ENCODE measurements around the gene SLC25A39. TPM values are rescaled to one million over a fixed set of nuclear protein-coding genes. Genes with fewer than 3 reads are reported as not detected.
"Not testable (repeated sequence)": the region's sequence is repeated elsewhere in the genome, so short reads cannot be mapped to it uniquely, and the experiment has no call there.

SLC25A39 gene
- total and polyA plus RNA-seq, 12 donors, result 100.0 to 262 (median 157) TPM

- intact Hi-C loops (cut with DNase I), result no loop called here
- H3K27ac ChIP-seq, result peak overlapping the region in 2 of 5 donors; percentile 68 to 85
- peaks cover 7 to 11% of the 10 kb centered on the region in 2 donors for H3K4me1 ChIP-seq (replicated peaks in 1 of 2)
- H3K36me3 ChIP-seq (replicated peaks in 1 of 2), result peaks cover 0 to 23% of the 10 kb centered on the region in 2 donors
- peak in 2 of 7 donors; percentile 23 to 33 for DNase-seq
- no peaks in the 10 kb centered on the region for H3K27me3 ChIP-seq
- TF ChIP-seq POLR2A (IDR thresholded peaks at IDR 0.05) (no peak), CTCF (IDR thresholded peaks at IDR 0.05) (no peak)
- H3K4me3 ChIP-seq, result peak overlapping the region in 1 of 4 donors; percentile 55
- H3K9me3 ChIP-seq (replicated peaks in 1 of 3), result no peaks in the 10 kb centered on the region
- 65 to 74% (median 66%) methylated on average over 10 to 13 of the region's 13 CpGs for WGBS, 4 donors
These were observed 21.6 kb upstream of the SLC25A39 start for GRCh38 chr17:44346064-44346844.

- TF ChIP-seq POLR2A (IDR thresholded peaks at IDR 0.05), result no peak
- TF ChIP-seq CTCF (IDR thresholded peaks at IDR 0.05), result peak; percentile 14 to 50 (median 43)
- 0 to 4% (median 2%) methylated on average over 5 to 21 of the region's 21 CpGs for WGBS, 4 donors
- H3K4me1 ChIP-seq (replicated peaks in 1 of 2), result peaks cover 7 to 11% of the 10 kb centered on the region in 2 donors
- DNase-seq, result peak in 6 of 7 donors; percentile 53 to 83 (median 69)
- peak overlapping the region; percentile 68 to 90 (median 77) for H3K27ac ChIP-seq
- peak overlapping the region; percentile 55 to 92 (median 81) for H3K4me3 ChIP-seq
- intact Hi-C loops (cut with DNase I), result no loop called here
- no peaks in the 10 kb centered on the region for H3K27me3 ChIP-seq
- H3K36me3 ChIP-seq (replicated peaks in 1 of 2), result peaks cover 0 to 17% of the 10 kb centered on the region in 2 donors
- no peaks in the 10 kb centered on the region for H3K9me3 ChIP-seq (replicated peaks in 1 of 3)
These were observed 20.9 kb upstream of the SLC25A39 start for GRCh38 chr17:44345454-44346026.

- Histone ChIP-seq H3K9me3 (replicated peaks in 1 of 3) (no peaks in the 10 kb centered on the region), H3K4me3 (peak within 1 kb of the TSS; percentile 55 to 92 (median 81)), H3K27ac (peak within 1 kb of the TSS; percentile 68 to 90 (median 77)), H3K27me3 (no peaks in the 10 kb centered on the region), H3K36me3 (replicated peaks in 1 of 2) (peaks cover 0 to 11% of the 10 kb centered on the region in 2 donors), H3K4me1 (replicated peaks in 1 of 2) (peaks cover 7 to 11% of the 10 kb centered on the region in 2 donors)
- intact Hi-C loops (cut with DNase I), result no loop called here
- peak; percentile 94 to 99 (median 98) for DNase-seq
- TF ChIP-seq CTCF (IDR thresholded peaks at IDR 0.05), result peak in 1 of 6 experiments; percentile 2
- peak; percentile 88 to 96 for TF ChIP-seq POLR2A (IDR thresholded peaks at IDR 0.05)
- 0% methylated on average over 1 to 26 of the region's 26 CpGs for WGBS, 4 donors
These were observed 20.4 kb upstream of the SLC25A39 start, which contains the start of gene GRN for GRCh38 chr17:44344939-44345453. GRN (plus strand) TSS chr17:44345302; CDS start chr17:44349165, 3,863 bp downstream.

GRCh38 chr17:44343510-44344209, 19.0 kb upstream of the SLC25A39 start:
- Histone ChIP-seq H3K4me3 (no peak overlapping the region), H3K4me1 (replicated peaks in 1 of 2) (peaks cover 7 to 11% of the 10 kb centered on the region in 2 donors), H3K27me3 (no peaks in the 10 kb centered on the region), H3K9me3 (replicated peaks in 1 of 3) (no peaks in the 10 kb centered on the region), H3K27ac (no peak overlapping the region), H3K36me3 (replicated peaks in 1 of 2) (no peaks in the 10 kb centered on the region)
- 69 to 79% (median 72%) methylated on average over 11 of the region's 11 CpGs for WGBS, 4 donors
- intact Hi-C loops (cut with DNase I), result no loop called here
- no peak for DNase-seq
- TF ChIP-seq POLR2A (IDR thresholded peaks at IDR 0.05) (no peak), CTCF (IDR thresholded peaks at IDR 0.05) (no peak)

GRCh38 chr17:44340553-44340952, 15.9 kb upstream of the SLC25A39 start:
- H3K36me3 ChIP-seq (replicated peaks in 1 of 2); H3K4me3 ChIP-seq; H3K27ac ChIP-seq; intact Hi-C loops (cut with DNase I); DNase-seq; H3K4me1 ChIP-seq (replicated peaks in 1 of 2); H3K27me3 ChIP-seq; H3K9me3 ChIP-seq (replicated peaks in 1 of 3): not testable (repeated sequence)
- 72 to 86% (median 78%) methylated on average over 5 of the region's 5 CpGs for WGBS, 4 donors

All from adrenal gland (tissue), 12 donors.